Keratinocyte (primary cell): ENCODE results near the gene GNG14.

Experiments used
- EZH2 ChIP-seq: IDR thresholded peaks from one replicate; pipeline ENCODE4 v1.6.1; 2012; ENCODE audit warnings: inconsistent platforms, mild to moderate bottlenecking, low read length, moderate library complexity
- TF ChIP-seq, protein P1 (sequence below), 3 experiments: IDR thresholded peaks in 1 of 3; conservative IDR thresholded peaks in 1 of 3; optimal IDR thresholded peaks in 1 of 3; 2 replicates in 2 of 3; 3 replicates in 1 of 3; pipeline versions ENCODE3 to v1.5.1; 2011; ENCODE audit warnings: low read length in 3 of 3, mild to moderate bottlenecking in 3 of 3, moderate library complexity in 2 of 3, control low read depth in 1 of 3, inconsistent platforms in 1 of 3; ENCODE audit not compliant: insufficient read depth in 2 of 3; ENCODE audit errors: extremely low read depth in 1 of 3

DNA sequence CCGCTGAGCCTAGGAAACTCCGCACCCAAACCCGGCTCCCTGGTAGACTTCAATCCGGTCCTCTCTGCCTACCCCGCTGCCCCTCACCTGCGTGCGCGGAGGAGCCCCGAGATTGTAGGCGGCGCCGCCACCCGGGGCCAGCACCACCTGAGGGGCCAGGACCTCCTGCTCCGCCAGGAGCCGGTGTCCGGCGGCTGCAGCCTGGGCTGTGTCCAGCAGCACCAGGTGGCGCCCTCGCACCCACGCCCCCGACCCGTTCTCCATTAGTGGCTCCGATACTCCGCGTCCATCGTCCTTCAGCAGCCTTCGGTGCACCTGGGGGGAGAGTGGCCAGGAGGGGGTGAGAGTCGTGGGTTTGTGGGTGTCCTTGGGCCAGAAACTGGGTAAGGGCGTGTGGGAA lies 39.7 kb upstream of the GNG14 start:
- TF ChIP-seq, protein P1, sequence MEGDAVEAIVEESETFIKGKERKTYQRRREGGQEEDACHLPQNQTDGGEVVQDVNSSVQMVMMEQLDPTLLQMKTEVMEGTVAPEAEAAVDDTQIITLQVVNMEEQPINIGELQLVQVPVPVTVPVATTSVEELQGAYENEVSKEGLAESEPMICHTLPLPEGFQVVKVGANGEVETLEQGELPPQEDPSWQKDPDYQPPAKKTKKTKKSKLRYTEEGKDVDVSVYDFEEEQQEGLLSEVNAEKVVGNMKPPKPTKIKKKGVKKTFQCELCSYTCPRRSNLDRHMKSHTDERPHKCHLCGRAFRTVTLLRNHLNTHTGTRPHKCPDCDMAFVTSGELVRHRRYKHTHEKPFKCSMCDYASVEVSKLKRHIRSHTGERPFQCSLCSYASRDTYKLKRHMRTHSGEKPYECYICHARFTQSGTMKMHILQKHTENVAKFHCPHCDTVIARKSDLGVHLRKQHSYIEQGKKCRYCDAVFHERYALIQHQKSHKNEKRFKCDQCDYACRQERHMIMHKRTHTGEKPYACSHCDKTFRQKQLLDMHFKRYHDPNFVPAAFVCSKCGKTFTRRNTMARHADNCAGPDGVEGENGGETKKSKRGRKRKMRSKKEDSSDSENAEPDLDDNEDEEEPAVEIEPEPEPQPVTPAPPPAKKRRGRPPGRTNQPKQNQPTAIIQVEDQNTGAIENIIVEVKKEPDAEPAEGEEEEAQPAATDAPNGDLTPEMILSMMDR (optimal IDR thresholded peaks at IDR 0.05 in 1 of 3, IDR thresholded peaks at IDR 0.05 in 1 of 3, conservative IDR thresholded peaks at IDR 0.05 in 1 of 3; ENCODE audit: extremely low read depth in 1 of 3, insufficient read depth in 2 of 3, low read length in 3 of 3), result peak in 1 of 3 experiments; percentile 46
- no peak for TF ChIP-seq EZH2
